GM21381 (cell line): ENCODE measurements around the gene LRMDA.
"Not testable (repeated sequence)": the region's sequence is repeated elsewhere in the genome, so short reads cannot be mapped to it uniquely, and the experiment has no call there.

ENCODE experiments used
- ATAC-seq: cut with Tn5 transposase; IDR thresholded peaks from one replicate; pipeline ENCODE4 v1.9.1; 2021; ENCODE audit warnings: mild to moderate bottlenecking, moderate library complexity; ENCODE audit not compliant: unreplicated experiment

The LRMDA gene

DNA sequence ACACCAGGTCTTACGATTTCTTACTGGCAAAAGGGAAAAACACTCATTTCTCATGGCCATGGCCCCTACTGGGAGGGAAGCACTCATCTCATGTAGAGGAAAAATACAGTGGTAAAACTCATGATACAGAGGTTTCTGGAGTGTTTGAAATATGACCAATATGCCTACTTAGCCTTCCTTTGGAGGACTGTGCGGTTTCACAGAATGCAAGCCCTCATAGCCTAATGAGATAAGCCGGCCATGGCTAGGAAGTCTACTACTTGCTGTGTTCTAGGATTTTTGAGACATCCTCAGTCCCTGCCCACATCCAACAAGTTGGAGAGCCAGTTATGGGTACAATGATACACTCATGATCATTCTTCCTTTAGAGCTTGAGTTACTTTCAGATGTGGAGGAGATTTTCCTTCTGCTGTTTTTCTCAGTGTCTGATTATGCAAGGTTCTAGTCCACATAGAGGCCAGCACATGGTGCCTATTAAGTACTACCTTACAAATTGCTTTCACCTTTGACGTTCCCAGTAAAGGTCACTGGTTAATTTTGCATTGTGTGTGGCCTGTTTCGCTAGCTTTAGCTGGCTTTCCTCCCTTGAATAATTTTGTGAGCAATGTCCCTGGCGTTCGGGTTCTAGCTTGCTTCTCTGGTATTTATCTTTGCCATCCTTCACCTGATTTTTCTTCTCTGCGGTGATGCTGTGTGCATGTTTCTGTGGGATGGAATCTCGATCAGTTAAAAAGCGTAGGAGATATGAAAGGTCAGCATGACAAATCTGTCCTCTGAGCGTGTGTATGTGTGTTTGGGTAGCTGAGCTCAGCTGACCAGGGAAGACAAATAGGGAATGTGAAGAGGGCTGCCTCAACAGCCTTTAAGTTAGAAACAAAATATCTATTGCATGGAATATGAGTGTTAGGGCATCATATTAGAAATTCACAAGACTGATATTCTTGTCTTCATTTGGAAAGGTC lies 295.4 kb downstream of the LRMDA start:
- ATAC-seq: no peak

GRCh38 chr10:75730847-75731246 lies 299.4 kb downstream of the LRMDA start:
- no peak for ATAC-seq

GRCh38 chr10:75733135-75733890 lies 301.9 kb downstream of the LRMDA start:
- ATAC-seq: no peak

DNA sequence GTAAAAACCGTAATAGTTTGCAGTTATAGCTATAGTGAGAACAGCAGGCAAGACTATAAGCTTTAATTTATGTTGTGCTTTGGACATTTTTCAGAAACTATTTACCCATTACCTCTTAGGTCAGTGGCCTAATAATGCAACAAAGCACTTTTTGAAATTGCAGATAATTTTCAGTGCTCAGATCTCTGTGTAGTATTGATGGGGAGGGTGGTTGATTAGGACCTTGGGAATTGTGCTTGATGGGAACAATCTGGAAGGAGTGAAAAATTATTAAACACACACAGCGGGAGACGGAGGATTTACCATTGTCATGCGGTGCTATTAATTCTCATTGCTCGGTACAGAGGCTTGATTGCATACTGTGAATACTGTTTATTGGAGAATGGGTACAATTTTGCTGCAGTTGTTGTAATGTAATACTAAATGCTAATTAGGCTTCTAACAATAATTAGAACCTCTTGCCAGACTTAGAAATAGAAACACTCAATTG lies 304.8 kb downstream of the LRMDA start:
- ATAC-seq: no peak

- no peak for ATAC-seq
Observed at GRCh38 chr10:75736889-75737579, 305.6 kb downstream of the LRMDA start.

- no peak for ATAC-seq
Observed at GRCh38 chr10:75737580-75737949, 306.1 kb downstream of the LRMDA start.

- ATAC-seq: no peak
Observed at GRCh38 chr10:75738924-75739323, 307.5 kb downstream of the LRMDA start.

DNA sequence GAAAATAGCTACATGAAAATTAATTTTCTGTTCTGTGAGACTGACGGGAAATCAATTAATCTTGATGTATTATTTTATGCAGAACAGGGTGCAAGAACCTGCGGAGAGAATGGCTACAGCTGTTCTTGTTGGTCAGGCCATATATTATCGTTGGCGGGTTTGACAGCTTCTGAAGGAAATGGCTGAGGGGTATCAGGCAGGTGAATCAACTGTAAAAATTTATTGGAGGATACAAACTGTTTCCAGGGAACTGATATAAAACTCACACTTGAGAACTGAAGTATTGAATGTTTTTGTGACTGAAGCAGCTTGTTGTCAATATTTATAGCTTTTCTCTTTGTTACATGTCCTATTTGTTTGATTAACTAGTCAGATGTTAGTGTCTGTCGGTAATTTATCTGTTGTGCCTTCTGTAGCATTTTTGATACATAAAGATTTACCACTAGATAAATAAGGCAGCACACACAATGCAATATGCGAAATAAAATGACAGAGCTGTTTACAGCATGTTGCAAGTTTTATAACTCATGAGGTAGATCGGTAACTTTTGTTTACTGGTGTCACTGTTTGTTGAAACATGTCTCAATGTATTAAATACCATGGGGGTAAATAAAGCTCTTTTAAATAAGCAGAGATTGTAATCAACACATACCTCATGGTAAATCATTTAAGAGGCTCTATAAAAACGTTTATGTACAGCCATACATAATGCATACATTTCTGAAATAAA lies 308.2 kb downstream of the LRMDA start:
- no peak for ATAC-seq

- ATAC-seq: no peak
Observed at GRCh38 chr10:75740541-75740940, 309.1 kb downstream of the LRMDA start.

DNA sequence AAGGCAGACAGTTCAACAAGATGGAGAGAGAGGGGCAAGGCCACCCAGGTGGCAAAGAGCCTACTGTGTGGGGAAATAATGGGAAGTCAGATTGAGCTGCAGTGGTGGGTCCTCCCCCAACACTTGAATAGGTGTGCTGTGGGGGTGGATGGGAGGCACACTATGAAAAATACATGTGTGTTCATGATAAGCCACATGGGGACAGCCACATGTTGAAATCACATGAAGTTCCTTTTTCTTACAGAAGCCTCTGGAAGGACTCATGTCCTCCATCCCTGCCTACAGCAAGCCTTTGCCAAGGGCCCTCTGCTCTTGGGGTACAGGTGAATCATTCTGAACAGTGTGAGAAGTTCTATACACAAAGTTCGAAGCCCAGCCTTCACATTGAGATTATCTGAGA lies 310.9 kb downstream of the LRMDA start:
- no peak for ATAC-seq

DNA sequence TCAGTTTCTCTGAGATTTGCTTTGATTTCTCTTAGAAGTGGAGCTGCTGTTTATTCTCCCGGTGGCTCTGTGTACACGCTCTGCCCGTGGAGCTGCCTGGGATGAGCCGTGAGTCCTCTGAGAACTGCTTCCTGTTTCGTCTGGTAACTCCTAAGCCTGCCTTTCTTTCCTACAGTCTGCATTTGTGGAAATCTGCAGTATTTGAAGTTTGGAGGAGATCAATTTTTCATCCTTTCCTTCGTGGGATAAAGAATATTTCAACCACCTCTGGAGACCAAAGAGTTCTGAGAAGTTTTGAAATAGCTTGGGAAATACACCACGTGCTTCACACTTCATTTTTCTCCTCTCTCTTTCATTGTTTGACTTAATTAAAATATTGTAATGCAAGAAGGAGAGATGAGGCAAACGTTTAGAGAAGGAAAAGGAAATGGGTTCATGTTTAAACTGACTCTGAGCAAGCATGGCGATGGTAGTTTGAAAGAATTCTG lies 311.9 kb downstream of the LRMDA start:
- no peak for ATAC-seq

DNA sequence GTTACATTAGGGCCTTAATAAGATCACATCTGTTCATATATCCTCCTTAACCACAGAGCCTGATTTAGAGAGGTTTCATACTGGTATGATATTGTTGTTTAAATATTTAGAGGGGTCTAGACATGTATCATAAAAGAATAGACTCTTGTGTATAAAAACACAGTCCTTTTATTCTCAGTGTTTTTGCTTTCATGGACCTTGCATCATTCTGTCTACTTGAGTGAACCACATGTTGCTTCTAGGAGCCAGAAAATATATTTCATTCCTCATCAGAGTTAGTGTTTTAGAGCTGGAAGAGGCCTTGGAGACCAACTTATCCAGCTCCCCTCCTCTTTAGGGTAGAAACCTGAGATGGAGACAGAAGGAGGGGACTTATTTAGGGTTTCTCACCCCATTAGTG lies 312.8 kb downstream of the LRMDA start:
- no peak for ATAC-seq

GRCh38 chr10:75746356-75746755 lies 314.9 kb downstream of the LRMDA start:
- ATAC-seq: no peak

DNA sequence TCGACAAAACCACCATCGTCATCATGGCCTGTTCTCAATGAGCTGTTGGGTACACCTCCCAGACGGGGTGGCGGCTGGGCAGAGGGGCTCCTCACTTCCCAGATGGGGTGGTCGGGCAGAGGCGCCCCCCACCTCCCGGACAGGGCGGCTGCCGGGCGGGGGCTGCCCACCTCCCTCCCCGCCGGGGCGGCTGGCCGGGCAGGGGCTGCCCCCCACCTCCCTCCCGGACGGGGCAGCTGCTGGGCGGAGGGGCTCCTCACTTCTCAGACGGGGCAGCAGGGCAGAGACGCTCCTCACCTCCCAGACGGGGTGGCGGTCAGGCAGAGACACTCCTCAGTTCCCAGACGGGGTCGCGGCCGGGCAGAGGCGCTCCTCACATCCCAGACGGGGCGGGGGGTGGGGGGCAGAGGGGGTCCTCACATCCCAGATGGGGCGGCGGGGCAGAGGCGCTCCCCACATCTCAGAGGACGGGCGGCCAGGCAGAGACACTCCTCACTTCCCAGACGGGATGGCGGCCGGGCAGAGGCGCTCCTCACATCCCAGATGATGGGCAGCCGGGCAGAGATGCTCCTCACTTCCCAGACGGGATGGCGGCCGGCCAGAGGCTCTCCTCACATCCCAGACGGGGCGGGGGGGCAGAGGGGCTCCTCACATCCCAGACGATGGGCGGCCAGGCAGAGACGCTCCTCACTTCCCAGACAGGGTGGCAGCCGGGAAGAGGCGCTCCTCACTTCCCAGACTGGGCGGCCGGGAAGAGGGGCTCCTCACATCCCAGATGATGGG lies 318.9 kb downstream of the LRMDA start:
- ATAC-seq: not testable (repeated sequence)

DNA sequence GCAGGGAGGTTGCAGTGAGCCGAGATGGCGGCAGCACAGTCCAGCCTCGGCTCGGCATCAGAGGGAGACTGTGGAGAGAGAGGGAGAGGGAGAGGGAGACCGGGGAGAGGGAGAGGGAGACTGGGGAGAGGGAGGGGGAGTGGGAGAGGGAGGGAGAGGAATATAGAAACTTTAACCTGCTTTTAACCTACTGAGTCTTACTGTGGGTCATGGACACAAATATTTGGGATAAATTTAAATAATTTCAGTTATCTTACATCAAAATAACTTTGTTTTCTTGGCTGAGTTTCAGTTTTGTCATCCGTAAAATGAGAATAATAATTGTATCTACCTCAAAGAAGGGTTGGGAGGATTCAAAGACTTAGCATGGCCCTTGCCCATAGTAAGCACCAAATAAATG lies 319.8 kb downstream of the LRMDA start:
- no peak for ATAC-seq

DNA sequence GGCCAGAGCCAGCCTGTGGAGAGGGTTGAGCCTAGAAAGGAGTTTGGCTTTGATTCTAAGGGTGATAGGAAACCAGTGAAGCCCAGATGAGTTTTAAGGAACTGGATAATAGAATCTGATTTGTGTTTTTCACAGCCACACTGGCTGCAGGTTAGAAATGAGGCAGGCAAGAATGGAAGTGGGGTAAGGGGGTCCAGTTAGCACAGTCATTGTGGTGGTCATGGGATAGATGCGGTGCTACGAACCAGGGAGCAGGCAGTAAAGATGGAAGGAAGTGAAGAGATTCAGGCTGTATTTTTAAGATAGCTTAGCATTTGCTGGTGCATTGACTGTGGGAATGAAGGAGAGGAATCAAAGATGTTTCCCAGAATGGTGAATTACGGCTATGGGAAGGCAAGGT lies 322.2 kb downstream of the LRMDA start:
- ATAC-seq: no peak

DNA sequence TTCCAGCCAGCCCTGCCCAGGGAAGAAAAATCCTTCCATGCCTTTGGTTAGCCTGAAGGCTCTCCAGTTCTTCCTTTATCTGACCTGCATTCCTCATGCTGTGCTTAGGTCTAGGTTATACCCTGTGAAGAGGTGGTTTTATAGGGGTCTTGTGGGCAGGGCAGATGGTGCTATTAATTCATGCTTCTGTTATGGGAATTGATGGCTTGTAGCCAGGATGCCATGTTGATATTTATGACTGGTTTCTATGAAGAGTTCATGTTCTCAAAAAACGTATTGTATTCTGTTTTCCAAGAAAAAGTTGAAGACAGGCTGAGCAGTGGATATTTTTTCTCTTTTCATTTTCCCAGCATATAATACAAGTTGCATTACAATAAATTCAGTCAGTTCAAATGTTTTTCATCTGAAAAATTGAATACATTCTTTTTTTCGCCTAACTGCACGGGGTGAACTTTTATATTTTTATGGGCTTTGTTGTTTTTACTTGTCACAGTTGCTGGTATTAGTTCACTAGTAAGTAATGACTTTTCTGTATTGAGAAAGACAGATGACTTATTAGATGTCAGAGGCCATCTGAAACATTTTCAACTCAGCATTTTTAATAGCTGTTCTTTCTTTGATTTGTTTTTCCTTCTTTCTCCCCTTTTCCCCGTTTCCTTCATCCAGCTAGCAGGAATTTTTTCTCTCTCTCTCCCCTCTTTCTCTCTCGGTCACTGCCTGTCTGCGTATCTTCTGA lies 322.8 kb downstream of the LRMDA start:
- ATAC-seq: no peak

DNA sequence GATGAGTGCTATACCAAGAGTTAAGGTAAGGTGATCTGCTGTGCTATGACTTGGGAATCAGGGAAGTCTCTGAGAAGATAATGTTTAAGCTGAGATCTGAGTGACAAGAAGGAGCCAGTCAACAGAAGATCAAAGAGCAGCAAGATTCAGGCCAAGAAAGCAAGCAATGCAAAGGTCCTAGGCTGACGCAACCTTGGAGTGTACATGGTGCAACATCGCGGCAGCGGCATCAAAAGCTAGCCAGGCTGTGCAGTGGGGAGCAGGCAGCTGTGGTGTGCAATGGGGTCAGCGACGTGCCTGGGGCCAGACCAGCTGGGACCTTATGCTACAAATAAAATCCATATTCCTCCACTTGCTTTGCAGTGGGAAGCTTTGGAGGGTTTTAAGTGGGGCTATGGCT lies 324.1 kb downstream of the LRMDA start:
- ATAC-seq: no peak

DNA sequence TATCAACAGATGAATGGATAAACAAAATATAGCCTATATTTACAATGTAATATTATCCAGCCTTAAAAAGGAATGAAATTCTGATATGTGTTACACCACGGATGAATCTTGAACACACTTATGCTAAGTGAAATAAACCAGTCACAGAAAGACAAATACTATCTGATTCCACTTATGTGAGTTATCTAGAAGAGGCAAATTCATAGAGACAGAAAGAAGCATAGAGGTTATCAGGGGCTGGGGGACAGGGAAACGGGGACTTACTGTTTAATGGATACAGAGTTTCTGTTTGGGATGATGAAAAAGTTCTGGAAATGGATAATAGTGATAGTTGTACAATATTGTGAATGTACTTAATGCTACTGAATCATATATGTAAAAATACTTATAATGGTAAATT lies 329.9 kb downstream of the LRMDA start:
- ATAC-seq: no peak
